OCI-LY1 (cell line): ENCODE measurements around the gene INO80E.

ENCODE experiments used
- H2AFZ ChIP-seq: fragments of 200-600 bp; sonication (generic), shearing (Covaris generic); 2 replicates; pipeline ENCODE4 v1.6.0; 2014; ENCODE audit warnings: antibody characterized with exemption, mild to moderate bottlenecking, low read length
- H3F3A ChIP-seq: fragments of 200-600 bp; sonication (generic), shearing (Covaris generic); 2 replicates; pipeline ENCODE4 v1.6.0; 2014; ENCODE audit warnings: mild to moderate bottlenecking, antibody characterized with exemption, low read length, moderate library complexity; ENCODE audit not compliant: insufficient read depth
- H3K27ac ChIP-seq: fragments of 200-600 bp; sonication (generic); 2 replicates; pipeline ENCODE4 v1.5.1; 2014; ENCODE audit warnings: low read length, mixed run types, mild to moderate bottlenecking, low read depth; ENCODE audit not compliant: poor library complexity, severe bottlenecking
- H3K27me3 ChIP-seq: fragments of 200-600 bp; sonication (generic); 2 replicates; pipeline ENCODE4 v1.6.0; 2014; ENCODE audit warnings: antibody characterized with exemption, mild to moderate bottlenecking, low read length, moderate library complexity; ENCODE audit not compliant: insufficient read depth
- H3K36me3 ChIP-seq: fragments of 200-600 bp; sonication (generic); 2 replicates; pipeline ENCODE4 v1.6.1; 2014; ENCODE audit warnings: mild to moderate bottlenecking, antibody characterized with exemption, low read length, moderate library complexity, mixed read lengths; ENCODE audit not compliant: insufficient read depth
- H3K4me1 ChIP-seq: fragments of 200-600 bp; sonication (generic); 2 replicates; pipeline ENCODE4 v1.5.1; 2014; ENCODE audit warnings: mild to moderate bottlenecking, low read length, moderate library complexity; ENCODE audit not compliant: insufficient read depth, severe bottlenecking
- H3K4me2 ChIP-seq: fragments of 200-600 bp; sonication (generic), shearing (Covaris generic); 2 replicates; pipeline ENCODE4 v1.6.1; 2014; ENCODE audit warnings: low read length
- H3K4me3 ChIP-seq: fragments of 200-600 bp; sonication (generic); 2 replicates; pipeline ENCODE4 v1.5.1; 2014; ENCODE audit warnings: low read length, low read depth, mild to moderate bottlenecking, mixed read lengths; ENCODE audit not compliant: poor library complexity, severe bottlenecking
- H3K79me2 ChIP-seq: fragments of 200-600 bp; shearing (Covaris generic); 2 replicates; pipeline ENCODE4 v1.6.1; 2016; ENCODE audit warnings: mixed run types, low read length, mixed read lengths; ENCODE audit not compliant: insufficient read depth
- H3K9ac ChIP-seq: fragments of 200-600 bp; sonication (generic), shearing (Covaris generic); 2 replicates; pipeline ENCODE4 v1.6.1; 2014; ENCODE audit warnings: mild to moderate bottlenecking, low read length, mixed read lengths
- H3K9me2 ChIP-seq: fragments of 200-600 bp; sonication (generic), shearing (Covaris generic); 2 replicates; pipeline ENCODE4 v1.6.1; 2014; ENCODE audit warnings: low read depth, mild to moderate bottlenecking, low read length, mixed read lengths
- H3K9me3 ChIP-seq: fragments of 200-600 bp; shearing (Covaris generic); 2 replicates; pipeline ENCODE4 v1.6.1; 2014; ENCODE audit warnings: low read length, mixed read lengths
- H4K20me1 ChIP-seq: fragments of 200-600 bp; sonication (generic), shearing (Covaris generic); 2 replicates; pipeline ENCODE4 v1.6.0; 2016; ENCODE audit warnings: mild to moderate bottlenecking, low read length; ENCODE audit not compliant: insufficient read depth
- EZH2 ChIP-seq: fragments of 200-600 bp; sonication (generic), shearing (Covaris generic); IDR thresholded peaks from 2 replicates; pipeline ENCODE4 v1.8.0; 2017; ENCODE audit warnings: borderline replicate concordance, mixed run types, mild to moderate bottlenecking, antibody characterized with exemption, low read length, moderate library complexity, mixed read lengths
- TF ChIP-seq, protein P1 (sequence below): fragments of 200-600 bp; sonication (generic), shearing (Covaris generic); IDR thresholded peaks from 2 replicates; pipeline ENCODE4 v1.5.1; 2017; ENCODE audit warnings: mild to moderate bottlenecking, antibody characterized with exemption, low read length, moderate library complexity, mixed read lengths

INO80E gene

DNA sequence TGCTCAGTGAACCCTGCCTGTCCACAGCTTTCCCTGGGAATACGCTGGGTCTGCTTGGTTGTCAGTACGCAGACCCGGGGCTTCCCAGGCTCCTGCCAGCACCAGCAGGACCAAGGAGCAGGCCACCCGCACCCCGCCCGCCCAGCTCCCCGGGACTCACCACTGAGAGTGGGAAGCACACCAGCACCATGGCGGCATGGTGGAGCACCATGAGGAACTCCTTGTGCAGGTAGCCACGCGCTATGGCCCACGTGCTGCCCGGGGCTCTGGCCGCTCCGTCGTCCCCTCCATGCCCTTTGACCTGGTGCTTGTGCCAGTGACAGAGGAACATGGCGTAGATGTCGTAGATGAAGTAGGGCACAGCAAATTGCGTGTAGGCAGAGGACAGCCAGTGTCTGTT is 30.4 kb downstream of the INO80E start:
- TF ChIP-seq, protein P1, sequence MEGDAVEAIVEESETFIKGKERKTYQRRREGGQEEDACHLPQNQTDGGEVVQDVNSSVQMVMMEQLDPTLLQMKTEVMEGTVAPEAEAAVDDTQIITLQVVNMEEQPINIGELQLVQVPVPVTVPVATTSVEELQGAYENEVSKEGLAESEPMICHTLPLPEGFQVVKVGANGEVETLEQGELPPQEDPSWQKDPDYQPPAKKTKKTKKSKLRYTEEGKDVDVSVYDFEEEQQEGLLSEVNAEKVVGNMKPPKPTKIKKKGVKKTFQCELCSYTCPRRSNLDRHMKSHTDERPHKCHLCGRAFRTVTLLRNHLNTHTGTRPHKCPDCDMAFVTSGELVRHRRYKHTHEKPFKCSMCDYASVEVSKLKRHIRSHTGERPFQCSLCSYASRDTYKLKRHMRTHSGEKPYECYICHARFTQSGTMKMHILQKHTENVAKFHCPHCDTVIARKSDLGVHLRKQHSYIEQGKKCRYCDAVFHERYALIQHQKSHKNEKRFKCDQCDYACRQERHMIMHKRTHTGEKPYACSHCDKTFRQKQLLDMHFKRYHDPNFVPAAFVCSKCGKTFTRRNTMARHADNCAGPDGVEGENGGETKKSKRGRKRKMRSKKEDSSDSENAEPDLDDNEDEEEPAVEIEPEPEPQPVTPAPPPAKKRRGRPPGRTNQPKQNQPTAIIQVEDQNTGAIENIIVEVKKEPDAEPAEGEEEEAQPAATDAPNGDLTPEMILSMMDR: no peak
- TF ChIP-seq EZH2: no peak
- Histone ChIP-seq H3F3A (no peaks in the 10 kb centered on the region), H3K9ac (no peak overlapping the region), H3K4me1 (peaks cover under 1% of the 10 kb centered on the region), H3K9me2 (no peaks in the 10 kb centered on the region), H3K36me3 (no peaks in the 10 kb centered on the region), H3K79me2 (no peaks in the 10 kb centered on the region), H3K4me3 (no peak overlapping the region), H2AFZ (no peak overlapping the region), H4K20me1 (no peaks in the 10 kb centered on the region), H3K4me2 (no peak overlapping the region), H3K27me3 (peaks cover 12% of the 10 kb centered on the region; the same call in 1 of the 2 replicates), H3K9me3 (no peaks in the 10 kb centered on the region), H3K27ac (no peak overlapping the region)

DNA sequence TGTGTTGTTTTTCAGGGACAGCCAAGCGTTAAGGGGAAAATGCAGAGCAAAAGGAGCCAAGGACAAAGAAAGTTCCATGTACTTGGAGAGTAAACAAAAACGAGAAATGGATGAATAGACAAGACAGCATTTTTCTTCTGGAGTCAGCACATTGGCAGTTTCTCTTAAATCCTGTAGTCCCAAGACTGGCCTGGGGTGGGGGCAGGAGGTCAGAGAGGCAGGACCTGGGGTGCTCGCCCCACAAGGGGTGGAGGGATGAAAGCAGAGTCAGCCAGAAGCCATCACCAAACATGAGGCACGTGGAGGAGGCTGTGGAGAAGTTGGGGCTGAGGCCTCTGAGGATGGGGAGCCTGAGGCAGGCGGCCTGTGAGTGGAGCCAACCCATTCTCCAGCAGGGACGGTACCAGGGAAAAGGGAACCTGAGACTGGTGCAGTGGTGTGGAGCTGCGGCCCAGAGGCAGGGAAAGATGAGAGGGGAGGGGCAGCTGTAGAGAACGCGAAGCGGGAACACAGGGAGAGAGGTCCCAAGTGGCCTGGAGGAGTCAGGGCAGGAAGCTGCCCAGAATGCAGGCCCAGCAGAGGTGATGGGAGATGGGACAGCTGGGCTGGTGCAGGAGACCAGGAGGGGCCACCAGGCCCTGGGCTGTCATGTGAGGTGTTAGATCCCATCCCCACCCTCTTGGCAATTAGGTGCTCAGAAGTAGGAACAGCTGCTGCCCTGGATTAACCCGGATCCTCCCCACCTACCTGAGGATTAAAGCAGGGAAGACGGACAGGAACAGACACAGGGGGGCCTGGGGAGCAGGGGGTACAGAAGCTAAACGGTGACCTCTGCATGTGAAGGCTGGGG is 31.8 kb downstream of the INO80E start:
- Histone ChIP-seq H4K20me1 (no peaks in the 10 kb centered on the region), H3K27ac (no peak overlapping the region), H3K36me3 (no peaks in the 10 kb centered on the region), H2AFZ (no peak overlapping the region), H3K9ac (no peak overlapping the region), H3K4me2 (no peak overlapping the region), H3K27me3 (peaks cover 9% of the 10 kb centered on the region; the same call in 1 of the 2 replicates), H3F3A (no peaks in the 10 kb centered on the region), H3K4me1 (no peaks in the 10 kb centered on the region), H3K4me3 (no peak overlapping the region), H3K9me2 (no peaks in the 10 kb centered on the region), H3K9me3 (no peaks in the 10 kb centered on the region), H3K79me2 (no peaks in the 10 kb centered on the region)
- no peak for TF ChIP-seq EZH2
- TF ChIP-seq, protein P1: no peak

DNA sequence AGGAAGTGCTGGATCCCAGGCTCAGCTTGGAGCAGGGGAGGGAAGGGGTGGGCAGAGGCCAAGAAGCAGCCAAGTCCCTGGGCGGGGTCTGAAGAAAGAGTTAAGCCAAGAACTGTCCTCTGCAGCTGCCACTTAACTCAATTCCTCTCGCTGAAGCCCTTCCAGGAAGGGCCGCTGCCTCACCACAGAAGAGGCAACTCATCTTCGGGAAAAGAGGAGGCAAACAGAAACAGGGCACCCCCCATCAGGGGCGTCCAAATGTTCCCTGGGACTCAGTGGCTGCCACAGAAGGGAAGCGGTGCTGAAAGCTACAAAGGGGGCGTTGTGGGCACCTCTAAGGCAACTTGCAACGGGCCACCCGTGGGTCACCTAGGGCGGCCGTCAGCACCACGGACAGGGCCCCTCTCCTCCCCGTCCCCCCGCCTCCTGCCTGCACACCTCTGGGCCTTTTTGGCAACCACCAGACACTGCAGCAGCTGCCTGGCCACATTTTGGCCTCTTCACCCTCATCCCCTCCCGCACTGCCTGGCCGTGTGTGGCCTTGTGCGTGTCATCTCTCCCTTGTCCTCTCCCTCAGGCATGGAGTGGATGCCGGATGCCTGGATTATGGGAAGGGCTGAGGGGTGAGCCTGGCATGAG is 32.5 kb downstream of the INO80E start:
- Histone ChIP-seq H3K79me2 (no peaks in the 10 kb centered on the region), H2AFZ (no peak overlapping the region), H4K20me1 (no peaks in the 10 kb centered on the region), H3K36me3 (no peaks in the 10 kb centered on the region), H3F3A (no peaks in the 10 kb centered on the region), H3K27ac (no peak overlapping the region), H3K4me2 (no peak overlapping the region), H3K27me3 (peaks cover 5% of the 10 kb centered on the region; the same call in 1 of the 2 replicates), H3K9me2 (no peaks in the 10 kb centered on the region), H3K4me1 (no peaks in the 10 kb centered on the region), H3K9me3 (no peaks in the 10 kb centered on the region), H3K4me3 (no peak overlapping the region), H3K9ac (no peak overlapping the region)
- TF ChIP-seq EZH2: no peak
